Liver (tissue), 3 donors: ENCODE results near the gene PTCD2.

Experiments used
- EGR1 ChIP-seq, 2 donors: IDR thresholded peaks; 2 replicates each; pipeline ENCODE4 v1.6.1; 2016 to 2018; ENCODE audit warnings: antibody characterized with exemption in 2 of 2, low read depth in 2 of 2
- GABPA ChIP-seq, 2 donors: IDR thresholded peaks in 1 of 2; conservative IDR thresholded peaks in 1 of 2; 2 replicates each; pipeline ENCODE4 v1.6.1; 2016; ENCODE audit warnings: antibody characterized with exemption in 2 of 2, mild to moderate bottlenecking in 1 of 2, moderate library complexity in 1 of 2
- HNF4A ChIP-seq, 2 donors: conservative IDR thresholded peaks; 2 replicates each; pipeline ENCODE4 v1.6.1; 2016; ENCODE audit warnings: antibody characterized with exemption in 2 of 2, mild to moderate bottlenecking in 2 of 2
- JUND ChIP-seq, 2 donors: IDR thresholded peaks; 2 replicates each; pipeline ENCODE4 v1.6.1; 2016; ENCODE audit warnings: antibody characterized with exemption in 2 of 2
- MAX ChIP-seq: IDR thresholded peaks from 2 replicates; pipeline ENCODE4 v1.6.1; 2016; ENCODE audit warnings: antibody characterized with exemption
- RAD21 ChIP-seq, 2 donors: IDR thresholded peaks; 2 replicates each; pipeline ENCODE4 v1.6.1; 2016; ENCODE audit warnings: antibody characterized with exemption in 2 of 2, mild to moderate bottlenecking in 2 of 2
- REST ChIP-seq: IDR thresholded peaks from 2 replicates; pipeline ENCODE4 v1.6.1; 2016; ENCODE audit warnings: antibody characterized with exemption, mild to moderate bottlenecking
- RXRA ChIP-seq, 2 donors: IDR thresholded peaks; 2 replicates each; pipeline ENCODE4 v1.6.1; 2017 to 2018; ENCODE audit warnings: antibody characterized with exemption in 2 of 2, mild to moderate bottlenecking in 1 of 2
- SP1 ChIP-seq: IDR thresholded peaks from 2 replicates; pipeline ENCODE4 v1.6.1; 2018; ENCODE audit warnings: antibody characterized with exemption, mild to moderate bottlenecking
- TAF1 ChIP-seq: conservative IDR thresholded peaks from 2 replicates; pipeline ENCODE4 v1.6.1; 2016; ENCODE audit warnings: antibody characterized with exemption, mild to moderate bottlenecking
- YY1 ChIP-seq: IDR thresholded peaks from 2 replicates; pipeline ENCODE4 v1.6.1; 2016; ENCODE audit warnings: antibody characterized with exemption, mild to moderate bottlenecking
- TF ChIP-seq, protein P1 (sequence below): fragments of 150-350 bp; IDR thresholded peaks from 2 replicates; pipeline ENCODE4 v1.5.1; 2017; ENCODE audit warnings: improper control_type of control experiment, low read depth, low read length; ENCODE audit not compliant: missing input control
- donor health status: healthy.
- donor health status: healthy.

GRCh38 chr5:72412283-72413055 is 92.3 kb downstream of the PTCD2 start:
- TF ChIP-seq, protein P1, sequence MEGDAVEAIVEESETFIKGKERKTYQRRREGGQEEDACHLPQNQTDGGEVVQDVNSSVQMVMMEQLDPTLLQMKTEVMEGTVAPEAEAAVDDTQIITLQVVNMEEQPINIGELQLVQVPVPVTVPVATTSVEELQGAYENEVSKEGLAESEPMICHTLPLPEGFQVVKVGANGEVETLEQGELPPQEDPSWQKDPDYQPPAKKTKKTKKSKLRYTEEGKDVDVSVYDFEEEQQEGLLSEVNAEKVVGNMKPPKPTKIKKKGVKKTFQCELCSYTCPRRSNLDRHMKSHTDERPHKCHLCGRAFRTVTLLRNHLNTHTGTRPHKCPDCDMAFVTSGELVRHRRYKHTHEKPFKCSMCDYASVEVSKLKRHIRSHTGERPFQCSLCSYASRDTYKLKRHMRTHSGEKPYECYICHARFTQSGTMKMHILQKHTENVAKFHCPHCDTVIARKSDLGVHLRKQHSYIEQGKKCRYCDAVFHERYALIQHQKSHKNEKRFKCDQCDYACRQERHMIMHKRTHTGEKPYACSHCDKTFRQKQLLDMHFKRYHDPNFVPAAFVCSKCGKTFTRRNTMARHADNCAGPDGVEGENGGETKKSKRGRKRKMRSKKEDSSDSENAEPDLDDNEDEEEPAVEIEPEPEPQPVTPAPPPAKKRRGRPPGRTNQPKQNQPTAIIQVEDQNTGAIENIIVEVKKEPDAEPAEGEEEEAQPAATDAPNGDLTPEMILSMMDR = no peak
- TF ChIP-seq TAF1 (no peak), YY1 (no peak), RAD21 (IDR thresholded peaks at IDR 0.05) (no peak), HNF4A (conservative IDR thresholded peaks at IDR 0.05) (no peak), MAX (no peak), GABPA (IDR thresholded peaks at IDR 0.05 in 1 of 2, conservative IDR thresholded peaks at IDR 0.05 in 1 of 2) (no peak), JUND (IDR thresholded peaks at IDR 0.05) (no peak), REST (no peak), EGR1 (IDR thresholded peaks at IDR 0.05; ENCODE audit: low read depth in 2 of 2) (no peak), RXRA (IDR thresholded peaks at IDR 0.05) (no peak), SP1 (no peak)
